ENCODE data around the gene C20orf173.

The C20orf173 gene

GRCh38 chr20:35510951-35511735 lies 18.3 kb downstream of the C20orf173 start:
- no peak overlapping the region for H3K4me3 ChIP-seq (ENCODE audit: low read length)
- no CpG with 5 or more reads among the region's 12 CpGs for WGBS (ENCODE audit: insufficient coverage, insufficient read length)
- H3K27ac ChIP-seq (ENCODE audit: low read length): no peak overlapping the region
- no peaks in the 10 kb centered on the region for H3K4me1 ChIP-seq (ENCODE audit: control insufficient read depth, insufficient read depth, low read length)
- no peaks in the 10 kb centered on the region for H3K27me3 ChIP-seq (ENCODE audit: control insufficient read depth, insufficient read depth, low read length)
- peaks cover 16% of the 10 kb centered on the region; the same call in 1 of the 2 replicates for H3K36me3 ChIP-seq (ENCODE audit: control insufficient read depth, insufficient read depth, low read length)
- no peaks in the 10 kb centered on the region for H3K9me3 ChIP-seq (ENCODE audit: control insufficient read depth, insufficient read depth, low read length)
- DNase-seq (ENCODE audit: low read depth, low spot score): no peak

GRCh38 chr20:35508493-35509218 lies 20.8 kb downstream of the C20orf173 start:
- Histone ChIP-seq H3K4me1 (ENCODE audit: control insufficient read depth, insufficient read depth, low read length) (no peaks in the 10 kb centered on the region), H3K4me3 (ENCODE audit: low read length) (no peak overlapping the region), H3K9me3 (ENCODE audit: control insufficient read depth, insufficient read depth, low read length) (no peaks in the 10 kb centered on the region), H3K27me3 (ENCODE audit: control insufficient read depth, insufficient read depth, low read length) (no peaks in the 10 kb centered on the region), H3K36me3 (ENCODE audit: control insufficient read depth, insufficient read depth, low read length) (peaks cover 23% of the 10 kb centered on the region), H3K27ac (ENCODE audit: low read length) (no peak overlapping the region)
- DNase-seq (ENCODE audit: low read depth, low spot score): no peak
- no CpG with 5 or more reads among the region's 10 CpGs for WGBS (ENCODE audit: insufficient coverage, insufficient read length)

GRCh38 chr20:35506872-35507638 lies 22.4 kb downstream of the C20orf173 start:
- no peaks in the 10 kb centered on the region for H3K27me3 ChIP-seq (ENCODE audit: control insufficient read depth, insufficient read depth, low read length)
- no peak overlapping the region for H3K27ac ChIP-seq (ENCODE audit: low read length)
- no CpG with 5 or more reads among the region's 6 CpGs for WGBS (ENCODE audit: insufficient coverage, insufficient read length)
- no peaks in the 10 kb centered on the region for H3K9me3 ChIP-seq (ENCODE audit: control insufficient read depth, insufficient read depth, low read length)
- no peak for DNase-seq (ENCODE audit: low read depth, low spot score)
- no peaks in the 10 kb centered on the region for H3K4me1 ChIP-seq (ENCODE audit: control insufficient read depth, insufficient read depth, low read length)
- no peak overlapping the region for H3K4me3 ChIP-seq (ENCODE audit: low read length)
- H3K36me3 ChIP-seq (ENCODE audit: control insufficient read depth, insufficient read depth, low read length): peaks cover 33% of the 10 kb centered on the region

DNA sequence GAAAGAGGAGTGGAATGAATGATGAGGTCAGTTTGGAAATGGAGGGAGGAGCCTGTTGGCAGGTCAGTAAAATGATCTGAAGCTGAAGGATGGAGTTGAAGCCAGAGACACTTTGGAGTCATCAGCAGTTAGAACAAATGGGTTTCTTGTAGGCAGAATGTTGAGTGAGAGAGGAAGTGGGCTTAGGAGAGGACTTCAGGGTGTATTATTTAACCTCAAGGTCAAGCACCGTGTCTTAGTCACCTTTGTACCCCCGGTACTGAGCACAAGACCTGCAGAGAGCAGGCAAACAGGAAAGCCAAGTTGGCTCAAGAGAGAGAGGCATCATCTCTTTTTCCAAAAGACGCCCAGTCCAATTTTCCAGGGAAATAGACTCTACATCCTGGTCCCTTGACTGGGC lies 23.3 kb downstream of the C20orf173 start:
- H3K27me3 ChIP-seq (ENCODE audit: control insufficient read depth, insufficient read depth, low read length): no peaks in the 10 kb centered on the region
- H3K36me3 ChIP-seq (ENCODE audit: control insufficient read depth, insufficient read depth, low read length): peaks cover 28% of the 10 kb centered on the region
- H3K27ac ChIP-seq (ENCODE audit: low read length): no peak overlapping the region
- DNase-seq (ENCODE audit: low read depth, low spot score): no peak
- H3K4me1 ChIP-seq (ENCODE audit: control insufficient read depth, insufficient read depth, low read length): no peaks in the 10 kb centered on the region
- no peak overlapping the region for H3K4me3 ChIP-seq (ENCODE audit: low read length)
- no CpG with 5 or more reads among the region's 3 CpGs for WGBS (ENCODE audit: insufficient coverage, insufficient read length)
- no peaks in the 10 kb centered on the region for H3K9me3 ChIP-seq (ENCODE audit: control insufficient read depth, insufficient read depth, low read length)

DNA sequence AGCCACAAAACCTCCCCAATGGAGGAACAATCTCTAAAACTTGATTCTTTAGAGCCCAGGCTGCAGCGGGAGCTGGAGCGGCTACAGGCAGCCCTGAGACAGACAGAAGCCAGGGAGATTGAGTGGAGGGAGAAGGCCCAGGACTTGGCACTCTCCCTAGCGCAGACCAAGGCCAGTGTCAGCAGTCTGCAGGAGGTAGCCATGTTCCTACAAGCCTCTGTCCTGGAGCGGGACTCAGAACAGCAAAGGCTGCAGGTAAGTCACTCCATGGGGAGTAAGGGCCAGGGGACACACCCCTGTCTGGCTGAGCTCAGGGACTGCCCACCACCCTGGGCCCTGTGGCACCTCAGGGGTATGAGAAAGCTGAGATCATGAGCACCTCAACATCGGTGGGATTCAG lies 24.7 kb downstream of the C20orf173 start:
- peaks cover 29% of the 10 kb centered on the region for H3K36me3 ChIP-seq (ENCODE audit: control insufficient read depth, insufficient read depth, low read length)
- WGBS (ENCODE audit: insufficient coverage, insufficient read length): no CpG with 5 or more reads among the region's 5 CpGs
- no peak for DNase-seq (ENCODE audit: low read depth, low spot score)

DNA sequence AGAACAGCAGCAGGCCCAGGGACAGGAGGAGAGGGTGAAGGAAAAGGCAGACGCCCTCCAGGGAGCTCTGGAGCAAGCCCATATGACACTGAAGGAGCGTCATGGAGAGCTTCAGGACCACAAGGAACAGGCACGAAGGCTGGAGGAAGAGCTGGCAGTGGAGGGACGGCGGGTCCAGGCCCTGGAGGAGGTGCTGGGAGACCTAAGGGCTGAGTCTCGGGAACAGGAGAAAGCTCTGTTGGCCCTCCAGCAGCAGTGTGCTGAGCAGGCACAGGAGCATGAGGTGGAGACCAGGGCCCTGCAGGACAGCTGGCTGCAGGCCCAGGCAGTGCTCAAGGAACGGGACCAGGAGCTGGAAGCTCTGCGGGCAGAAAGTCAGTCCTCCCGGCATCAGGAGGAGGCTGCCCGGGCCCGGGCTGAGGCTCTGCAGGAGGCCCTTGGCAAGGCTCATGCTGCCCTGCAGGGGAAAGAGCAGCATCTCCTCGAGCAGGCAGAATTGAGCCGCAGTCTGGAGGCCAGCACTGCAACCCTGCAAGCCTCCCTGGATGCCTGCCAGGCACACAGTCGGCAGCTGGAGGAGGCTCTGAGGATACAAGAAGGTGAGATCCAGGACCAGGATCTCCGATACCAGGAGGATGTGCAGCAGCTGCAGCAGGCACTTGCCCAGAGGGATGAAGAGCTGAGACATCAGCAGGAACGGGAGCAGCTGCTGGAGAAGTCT lies 25.5 kb downstream of the C20orf173 start:
- H3K9me3 ChIP-seq (ENCODE audit: control insufficient read depth, insufficient read depth, low read length): no peaks in the 10 kb centered on the region
- no peak overlapping the region for H3K4me3 ChIP-seq (ENCODE audit: low read length)
- no CpG with 5 or more reads among the region's 16 CpGs for WGBS (ENCODE audit: insufficient coverage, insufficient read length)
- no peak for DNase-seq (ENCODE audit: low read depth, low spot score)
- no peak overlapping the region for H3K27ac ChIP-seq (ENCODE audit: low read length)
- no peaks in the 10 kb centered on the region for H3K27me3 ChIP-seq (ENCODE audit: control insufficient read depth, insufficient read depth, low read length)
- H3K36me3 ChIP-seq (ENCODE audit: control insufficient read depth, insufficient read depth, low read length): peaks cover 30% of the 10 kb centered on the region
- no peaks in the 10 kb centered on the region for H3K4me1 ChIP-seq (ENCODE audit: control insufficient read depth, insufficient read depth, low read length)

More for the DNA sequence above, 24.7 kb downstream of the C20orf173 start:
- H3K4me3 ChIP-seq (ENCODE audit: low read length): no peak overlapping the region
- H3K4me1 ChIP-seq (ENCODE audit: control insufficient read depth, insufficient read depth, low read length): no peaks in the 10 kb centered on the region
- no peak overlapping the region for H3K27ac ChIP-seq (ENCODE audit: low read length)
- no peaks in the 10 kb centered on the region for H3K27me3 ChIP-seq (ENCODE audit: control insufficient read depth, insufficient read depth, low read length)
- no peaks in the 10 kb centered on the region for H3K9me3 ChIP-seq (ENCODE audit: control insufficient read depth, insufficient read depth, low read length)

GRCh38 chr20:35503281-35503680 lies 26.2 kb downstream of the C20orf173 start:
- Histone ChIP-seq H3K27ac (ENCODE audit: low read length) (no peak overlapping the region), H3K27me3 (ENCODE audit: control insufficient read depth, insufficient read depth, low read length) (no peaks in the 10 kb centered on the region), H3K4me1 (ENCODE audit: control insufficient read depth, insufficient read depth, low read length) (no peaks in the 10 kb centered on the region), H3K9me3 (ENCODE audit: control insufficient read depth, insufficient read depth, low read length) (no peaks in the 10 kb centered on the region), H3K4me3 (ENCODE audit: low read length) (no peak overlapping the region), H3K36me3 (ENCODE audit: control insufficient read depth, insufficient read depth, low read length) (peaks cover 29% of the 10 kb centered on the region)
- no CpG with 5 or more reads among the region's 10 CpGs for WGBS (ENCODE audit: insufficient coverage, insufficient read length)
- no peak for DNase-seq (ENCODE audit: low read depth, low spot score)

DNA sequence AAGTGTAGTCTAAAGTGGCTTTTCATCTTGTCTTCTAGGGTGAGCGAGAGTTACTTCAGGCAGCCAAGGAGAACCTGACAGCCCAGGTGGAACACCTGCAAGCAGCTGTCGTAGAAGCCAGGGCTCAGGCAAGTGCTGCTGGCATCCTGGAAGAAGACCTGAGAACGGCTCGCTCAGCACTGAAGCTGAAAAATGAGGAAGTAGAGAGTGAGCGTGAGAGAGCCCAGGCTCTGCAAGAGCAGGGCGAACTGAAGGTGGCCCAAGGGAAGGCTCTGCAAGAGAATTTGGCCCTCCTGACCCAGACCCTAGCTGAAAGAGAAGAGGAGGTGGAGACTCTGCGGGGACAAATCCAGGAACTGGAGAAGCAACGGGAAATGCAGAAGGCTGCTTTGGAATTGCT lies 27.1 kb downstream of the C20orf173 start:
- Histone ChIP-seq H3K27me3 (ENCODE audit: control insufficient read depth, insufficient read depth, low read length) (no peaks in the 10 kb centered on the region), H3K4me3 (ENCODE audit: low read length) (no peak overlapping the region), H3K4me1 (ENCODE audit: control insufficient read depth, insufficient read depth, low read length) (no peaks in the 10 kb centered on the region), H3K9me3 (ENCODE audit: control insufficient read depth, insufficient read depth, low read length) (no peaks in the 10 kb centered on the region), H3K27ac (ENCODE audit: low read length) (no peak overlapping the region), H3K36me3 (ENCODE audit: control insufficient read depth, insufficient read depth, low read length) (peaks cover 39% of the 10 kb centered on the region)
- DNase-seq (ENCODE audit: low read depth, low spot score): no peak
- no CpG with 5 or more reads among the region's 8 CpGs for WGBS (ENCODE audit: insufficient coverage, insufficient read length)

DNA sequence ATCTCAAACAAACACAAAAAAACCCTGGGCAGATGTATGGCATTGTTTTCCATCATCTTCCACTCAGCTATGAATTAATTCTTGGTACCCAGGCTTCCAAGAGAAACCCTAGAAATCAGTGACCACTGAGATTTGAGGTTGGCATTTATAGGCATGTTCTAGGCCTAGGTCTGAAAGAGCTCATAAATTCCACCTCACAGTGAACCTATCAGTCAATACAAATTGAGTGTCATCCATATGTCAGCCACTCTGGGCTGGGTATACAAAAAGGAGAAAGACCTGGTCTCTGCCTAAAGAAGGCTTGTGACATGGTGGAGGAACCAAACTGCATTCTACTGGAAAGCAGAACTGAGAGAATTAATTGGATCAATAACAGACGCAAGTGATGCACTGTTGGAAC lies 30.2 kb downstream of the C20orf173 start:
- Histone ChIP-seq H3K9me3 (ENCODE audit: control insufficient read depth, insufficient read depth, low read length) (no peaks in the 10 kb centered on the region), H3K27ac (ENCODE audit: low read length) (no peak overlapping the region), H3K4me3 (ENCODE audit: low read length) (no peak overlapping the region), H3K36me3 (ENCODE audit: control insufficient read depth, insufficient read depth, low read length) (peaks cover 44% of the 10 kb centered on the region), H3K4me1 (ENCODE audit: control insufficient read depth, insufficient read depth, low read length) (no peaks in the 10 kb centered on the region), H3K27me3 (ENCODE audit: control insufficient read depth, insufficient read depth, low read length) (no peaks in the 10 kb centered on the region)
- DNase-seq (ENCODE audit: low read depth, low spot score): no peak
- WGBS (ENCODE audit: insufficient coverage, insufficient read length): no CpG with 5 or more reads among the region's 1 CpG

DNA sequence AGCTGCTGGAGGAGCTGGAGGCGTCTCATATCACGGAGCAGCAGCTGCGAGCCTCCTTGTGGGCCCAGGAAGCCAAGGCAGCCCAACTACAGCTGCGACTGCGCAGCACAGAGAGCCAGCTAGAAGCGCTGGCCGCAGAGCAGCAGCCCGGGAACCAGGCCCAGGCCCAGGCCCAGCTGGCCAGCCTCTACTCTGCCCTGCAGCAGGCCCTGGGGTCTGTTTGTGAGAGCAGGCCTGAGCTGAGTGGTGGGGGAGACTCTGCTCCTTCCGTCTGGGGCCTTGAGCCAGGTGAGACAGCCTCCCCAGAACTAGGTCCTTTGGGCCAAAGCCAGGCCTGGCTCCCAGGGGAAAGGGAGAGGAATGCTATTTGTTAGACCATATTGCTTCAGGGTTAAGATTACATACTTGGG lies 31.7 kb downstream of the C20orf173 start:
- Histone ChIP-seq H3K4me1 (ENCODE audit: control insufficient read depth, insufficient read depth, low read length) (no peaks in the 10 kb centered on the region), H3K36me3 (ENCODE audit: control insufficient read depth, insufficient read depth, low read length) (peaks cover 38% of the 10 kb centered on the region), H3K9me3 (ENCODE audit: control insufficient read depth, insufficient read depth, low read length) (no peaks in the 10 kb centered on the region), H3K27me3 (ENCODE audit: control insufficient read depth, insufficient read depth, low read length) (no peaks in the 10 kb centered on the region), H3K27ac (ENCODE audit: low read length) (no peak overlapping the region), H3K4me3 (ENCODE audit: low read length) (no peak overlapping the region)
- DNase-seq (ENCODE audit: low read depth, low spot score): no peak
- no CpG with 5 or more reads among the region's 9 CpGs for WGBS (ENCODE audit: insufficient coverage, insufficient read length)
